GM12801 (cell line): Measurements from ENCODE around the gene SBF1.

ENCODE experiments used
- TF ChIP-seq, protein P1 (sequence below): IDR thresholded peaks from one replicate; pipeline ENCODE4 v1.5.1; 2011; ENCODE audit warnings: control low read depth; ENCODE audit not compliant: insufficient read length; ENCODE audit errors: extremely low read depth

SBF1 gene

DNA sequence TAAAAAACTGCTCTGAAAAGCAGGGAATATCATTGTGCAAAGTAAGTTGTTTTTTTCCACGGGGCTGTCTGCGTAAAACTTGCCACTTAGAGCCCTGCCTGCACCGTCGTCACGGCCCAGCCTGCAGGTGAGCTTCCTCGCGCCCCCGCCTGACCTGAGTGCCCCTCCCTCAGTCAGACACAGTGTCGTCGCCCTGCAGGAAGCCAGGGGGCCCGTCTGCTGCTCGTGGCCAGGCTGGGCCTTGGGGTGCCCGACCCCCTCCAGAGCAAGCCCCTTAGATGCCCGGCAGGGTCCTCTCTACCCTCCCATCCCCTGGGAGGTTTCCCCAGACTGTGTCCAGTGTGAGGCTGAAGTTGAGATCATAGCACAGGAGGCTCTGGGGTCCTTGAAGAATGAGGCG is 31.6 kb downstream of the SBF1 start:
- TF ChIP-seq, protein P1, sequence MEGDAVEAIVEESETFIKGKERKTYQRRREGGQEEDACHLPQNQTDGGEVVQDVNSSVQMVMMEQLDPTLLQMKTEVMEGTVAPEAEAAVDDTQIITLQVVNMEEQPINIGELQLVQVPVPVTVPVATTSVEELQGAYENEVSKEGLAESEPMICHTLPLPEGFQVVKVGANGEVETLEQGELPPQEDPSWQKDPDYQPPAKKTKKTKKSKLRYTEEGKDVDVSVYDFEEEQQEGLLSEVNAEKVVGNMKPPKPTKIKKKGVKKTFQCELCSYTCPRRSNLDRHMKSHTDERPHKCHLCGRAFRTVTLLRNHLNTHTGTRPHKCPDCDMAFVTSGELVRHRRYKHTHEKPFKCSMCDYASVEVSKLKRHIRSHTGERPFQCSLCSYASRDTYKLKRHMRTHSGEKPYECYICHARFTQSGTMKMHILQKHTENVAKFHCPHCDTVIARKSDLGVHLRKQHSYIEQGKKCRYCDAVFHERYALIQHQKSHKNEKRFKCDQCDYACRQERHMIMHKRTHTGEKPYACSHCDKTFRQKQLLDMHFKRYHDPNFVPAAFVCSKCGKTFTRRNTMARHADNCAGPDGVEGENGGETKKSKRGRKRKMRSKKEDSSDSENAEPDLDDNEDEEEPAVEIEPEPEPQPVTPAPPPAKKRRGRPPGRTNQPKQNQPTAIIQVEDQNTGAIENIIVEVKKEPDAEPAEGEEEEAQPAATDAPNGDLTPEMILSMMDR, result no peak

DNA sequence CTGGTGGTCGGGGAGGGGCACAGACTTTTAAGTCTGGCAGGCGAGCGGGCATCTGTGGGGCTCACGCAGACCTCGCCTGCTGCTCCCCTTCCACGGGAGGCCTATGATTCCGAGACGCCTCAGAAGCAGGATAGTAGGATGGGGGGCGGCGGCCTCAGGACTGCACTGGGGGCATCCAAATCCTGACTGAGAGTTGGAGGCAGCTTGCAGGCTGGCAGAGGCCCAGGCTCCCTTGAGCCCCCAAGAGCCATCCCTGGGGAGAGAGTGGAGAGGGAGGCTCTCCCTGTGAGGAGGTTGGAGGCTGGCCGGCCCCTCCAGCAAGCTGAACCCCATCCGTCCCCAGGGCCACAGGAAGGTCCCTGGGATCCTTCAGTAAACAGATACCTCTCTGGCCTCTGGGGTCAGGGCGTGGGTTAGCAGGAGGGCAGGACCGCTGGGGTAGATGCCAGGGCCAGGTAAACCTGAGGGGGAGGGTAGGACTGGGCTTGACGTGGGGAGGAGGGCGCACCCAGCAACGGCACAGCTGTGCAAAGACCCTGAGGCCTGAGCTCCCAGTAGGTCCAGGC is 33.3 kb downstream of the SBF1 start:
- TF ChIP-seq, protein P1, result no peak

DNA sequence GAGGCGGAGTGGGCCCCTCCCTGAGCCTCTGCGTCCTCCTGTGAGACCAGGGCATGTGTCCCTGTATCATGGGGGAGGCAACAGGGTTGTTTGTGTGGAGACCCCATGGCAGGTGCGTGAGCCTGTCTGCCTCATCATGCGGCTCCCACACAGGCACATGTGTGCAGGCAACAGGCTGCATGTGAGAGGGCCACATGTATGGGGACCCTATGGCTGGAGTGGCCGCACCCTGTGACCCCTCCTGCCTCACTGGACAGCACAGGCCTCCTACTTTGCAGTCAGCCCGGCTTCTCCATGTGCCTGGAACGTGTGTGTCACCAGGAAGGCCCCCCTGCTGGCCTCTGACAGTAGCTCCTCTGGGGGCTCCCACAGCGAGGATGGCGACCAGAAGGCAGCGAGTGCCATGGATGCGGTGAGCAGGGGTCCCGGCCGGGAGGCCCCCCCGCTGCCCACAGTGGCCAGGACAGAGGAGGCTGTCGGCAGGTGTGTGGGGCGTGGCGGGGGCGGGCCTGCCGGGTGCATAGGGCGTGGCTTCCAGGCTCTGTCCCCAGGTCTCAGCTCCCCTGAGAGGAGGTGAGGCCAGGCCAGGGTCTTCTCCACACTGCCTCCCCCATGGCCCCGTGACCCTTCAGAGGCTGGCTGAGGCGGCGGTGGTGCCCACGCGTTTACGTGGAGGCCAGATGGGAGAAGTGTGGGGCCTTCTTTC is 34.1 kb downstream of the SBF1 start:
- TF ChIP-seq, protein P1, result no peak

DNA sequence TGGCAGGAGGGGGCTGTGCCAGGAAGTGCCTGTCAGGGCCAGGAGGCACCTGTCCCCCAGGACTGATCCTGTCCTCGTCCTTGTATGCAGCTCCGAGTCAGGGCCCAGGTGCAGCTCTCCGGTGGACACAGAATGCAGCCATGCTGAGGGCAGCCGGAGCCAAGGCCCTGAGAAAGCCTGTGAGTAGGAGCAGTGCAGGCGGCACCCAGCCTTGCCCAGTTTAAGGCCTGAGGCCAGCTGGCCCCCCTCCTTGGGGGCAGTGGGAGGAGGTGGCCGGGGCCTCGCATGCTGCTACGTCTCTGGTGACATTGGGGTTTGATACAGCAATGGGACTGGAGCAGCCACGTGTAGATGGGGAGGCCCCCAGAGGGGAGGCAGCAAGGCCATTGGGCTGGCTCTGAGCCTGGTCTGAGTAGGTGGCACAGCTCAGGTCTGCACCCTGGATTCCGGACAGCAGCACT is 34.9 kb downstream of the SBF1 start:
- TF ChIP-seq, protein P1, result no peak

GRCh38 chr22:50439314-50439870 is 35.4 kb downstream of the SBF1 start:
- TF ChIP-seq, protein P1, result no peak

DNA sequence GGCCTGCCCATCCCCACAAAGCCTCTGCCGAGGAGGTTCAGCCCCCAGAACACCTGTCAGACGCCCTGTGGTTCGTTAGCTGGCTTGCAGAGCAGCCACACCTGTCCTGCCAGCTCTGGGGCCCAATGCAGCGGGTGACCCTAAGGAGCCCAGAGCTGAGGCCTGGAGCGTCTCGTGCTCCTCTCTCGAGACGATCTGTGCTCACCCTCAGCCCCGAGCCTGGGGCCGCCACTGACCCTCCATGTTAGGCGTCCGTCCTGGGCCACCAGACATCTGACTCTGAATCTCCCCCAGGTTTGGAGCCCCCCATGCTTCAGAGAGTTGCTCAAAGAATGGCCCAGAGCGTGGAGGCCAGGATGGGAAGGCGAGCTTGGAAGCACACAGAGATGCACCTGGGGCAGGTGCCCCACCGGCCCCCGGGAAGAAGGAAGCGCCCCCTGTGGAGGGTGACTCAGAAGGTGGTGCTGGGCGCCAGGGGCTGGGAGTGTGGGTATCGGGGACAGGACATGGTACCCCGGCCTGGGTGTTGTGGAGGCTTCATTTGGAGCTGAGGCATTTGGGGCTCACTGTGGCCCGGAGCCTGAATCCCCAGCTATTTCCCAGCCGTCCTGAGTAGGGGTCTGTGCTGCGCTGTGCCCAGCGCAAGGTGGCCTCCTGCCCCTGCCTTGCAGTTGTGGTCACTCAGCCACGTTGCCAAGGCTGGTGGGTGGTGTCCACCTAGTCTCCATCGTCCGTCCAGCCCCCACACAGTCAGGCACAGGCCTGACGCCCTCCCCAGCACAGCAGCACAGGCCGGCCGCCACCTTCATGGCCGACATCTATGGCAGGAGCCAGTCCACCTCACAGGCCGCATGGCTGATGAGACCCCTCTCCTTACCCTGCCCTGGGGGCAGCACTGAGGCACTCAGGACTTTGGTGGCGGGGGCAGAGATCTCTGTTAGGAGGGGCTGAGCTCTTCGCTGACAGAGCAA is 36.2 kb downstream of the SBF1 start:
- TF ChIP-seq, protein P1, result no peak
